HepG2 (cell line): ENCODE results near the gene THSD4. TPM values are rescaled to one million over a fixed set of nuclear protein-coding genes. Genes with fewer than 3 reads are reported as not detected.

ENCODE experiments used
- DZIP1 ChIP-seq: sonication (generic); formaldehyde crosslinking; IDR thresholded peaks from 2 replicates; pipeline ENCODE4 v1.5.0; 2020; ENCODE audit warnings: mild to moderate bottlenecking, missing genetic modification reagents
- E2F5 ChIP-seq: sonication (generic); formaldehyde crosslinking; conservative IDR thresholded peaks from 2 replicates; pipeline ENCODE4 v1.4.0; 2020; ENCODE audit warnings: missing genetic modification reagents
- HNF1A ChIP-seq, 2 experiments: sonication (generic) in 1 of 2; formaldehyde crosslinking in 1 of 2; IDR thresholded peaks; 2 replicates each; pipeline versions ENCODE4 v1.4.0 to v1.6.1; 2016 to 2020; ENCODE audit warnings: borderline replicate concordance in 1 of 2, low read depth in 1 of 2, mild to moderate bottlenecking in 1 of 2, missing genetic modification reagents in 1 of 2
- JUNB ChIP-seq: sonication (generic); formaldehyde crosslinking; IDR thresholded peaks from 2 replicates; pipeline ENCODE4 v1.8.0; 2022; ENCODE audit warnings: missing genetic modification reagents, mild to moderate bottlenecking, borderline replicate concordance
- MBNL3 ChIP-seq: fragments of 250-450 bp; sonication (Bioruptor Pico); conservative IDR thresholded peaks from 2 replicates; pipeline ENCODE4 v1.8.0; 2022; ENCODE audit warnings: mild to moderate bottlenecking, inconsistent platforms
- PRDM15 ChIP-seq: sonication (generic); formaldehyde crosslinking; IDR thresholded peaks from 2 replicates; pipeline ENCODE4 v1.4.0; 2020; ENCODE audit warnings: missing genetic modification reagents
- ZEB1 ChIP-seq: IDR thresholded peaks from 2 replicates; pipeline ENCODE4 v1.6.1; 2012; ENCODE audit warnings: mild to moderate bottlenecking, low read depth, inconsistent platforms; ENCODE audit not compliant: insufficient replicate concordance
- ZNF264 ChIP-seq: sonication (generic); formaldehyde crosslinking; IDR thresholded peaks from 2 replicates; pipeline ENCODE4 v1.4.0; 2020; ENCODE audit warnings: missing genetic modification reagents
- ZNF512 ChIP-seq: sonication (generic); formaldehyde crosslinking; IDR thresholded peaks from 2 replicates; pipeline ENCODE4 v1.4.0; 2020; ENCODE audit warnings: mild to moderate bottlenecking, missing genetic modification reagents
- ZNF570 ChIP-seq: sonication (generic); formaldehyde crosslinking; IDR thresholded peaks from 2 replicates; pipeline ENCODE4 v1.4.0; 2020; ENCODE audit warnings: mild to moderate bottlenecking, missing genetic modification reagents, borderline replicate concordance
- ZNF788 ChIP-seq: sonication (generic); formaldehyde crosslinking; IDR thresholded peaks from 2 replicates; pipeline ENCODE4 v1.5.0; 2020; ENCODE audit warnings: mild to moderate bottlenecking, missing genetic modification reagents, borderline replicate concordance
- polyA plus RNA-seq, 8 experiments: library from polyadenylated mRNA; depleted of rRNA in 3 of 8; stranded (reverse) in 7 of 8; unstranded in 1 of 8; fragments of >200 nt; fragmentation: Illumina TruSeq in 4 of 8; extraction: Trizol in 4 of 8; gene quantifications; 2 replicates each; pipeline versions ENCODE4 v1.2.1 to v1.2.3, GENCODE V29; 2011 to 2016; ENCODE audit warnings: low read depth in 4 of 8, missing spikeins in 1 of 8, mixed read lengths in 1 of 8; ENCODE audit not compliant: insufficient read depth in 1 of 8
- total RNA-seq, 5 experiments: library from RNA; depleted of rRNA; stranded (reverse); fragments of >200 nt; fragmentation: Illumina TruSeq; extraction: Trizol; gene quantifications; 2 replicates each; pipeline ENCODE4 v1.2.3, GENCODE V29; 2016; ENCODE audit warnings: low read depth in 1 of 5

Gene THSD4
- total and polyA plus RNA-seq, 2 of the 13 experiments (the other 11 are each of a cell fraction or from before 2014, with no cell fraction given) = 0.07 to 0.21 TPM

GRCh38 chr15:71658827-71659729 is 543.8 kb downstream of the THSD4 start (continued):
- peak; percentile 71 for TF ChIP-seq HNF1A (IDR thresholded peaks at IDR 0.05; ENCODE audit: low read depth)
- peak; percentile 68; the same call in 1 of the 2 replicates for TF ChIP-seq HNF1A (CRISPR knock-in tag; IDR thresholded peaks at IDR 0.05; ENCODE audit: borderline replicate concordance)
- no peak for TF ChIP-seq PRDM15
- 0 out of 2 replicates have a peak, but pooled peaks have one; percentile 18 for TF ChIP-seq MBNL3 (CRISPR knock-in tag)
- TF ChIP-seq ZNF788 (CRISPR knock-in tag) = peak; percentile 28; the same call in 1 of the 2 replicates
- TF ChIP-seq E2F5 (CRISPR knock-in tag) = no peak
- TF ChIP-seq ZEB1 = peak; percentile 2
- TF ChIP-seq ZNF512 (CRISPR knock-in tag) = no peak
- peak; percentile 74; the same call in 1 of the 2 replicates for TF ChIP-seq ZNF264 (CRISPR knock-in tag)
- TF ChIP-seq DZIP1 (CRISPR knock-in tag) = no peak
- TF ChIP-seq JUNB (CRISPR knock-in tag) = no peak
- TF ChIP-seq ZNF570 = no peak
